Right lung (tissue), 5 donors: Measurements from ENCODE around the gene WDR86. TPM values are rescaled to one million over a fixed set of nuclear protein-coding genes. Genes with fewer than 3 reads are reported as not detected.

Experiments used
- polyA plus RNA-seq, 5 donors: library from polyadenylated mRNA; unstranded; fragments of 120-200 nt; gene quantifications; one replicate each; pipeline versions ENCODE4 v1.2.1 to v1.2.3, GENCODE V29; 2013; ENCODE audit warnings: inconsistent platforms in 1 of 5, low replicate concordance in 1 of 5; ENCODE audit not compliant: insufficient read length in 5 of 5, insufficient read depth in 1 of 5

WDR86 gene
- polyA plus RNA-seq, 5 donors, result 13.3 to 30.5 (median 19.8) TPM

Other genes starting within 250 kb of the WDR86 start
- under 1 TPM in 2 of 5 donors, not detected in 3; 0.14 to 0.26 TPM for gene GBX1, start 242.3 kb downstream of the WDR86 start, polyA plus RNA-seq
- under 1 TPM in 1 of 5 donors, not detected in 4; 0.23 TPM for gene ASB10, start 222.8 kb downstream of the WDR86 start, polyA plus RNA-seq
- gene H2BK1, start 199.6 kb downstream of the WDR86 start, polyA plus RNA-seq, result under 1 TPM in 1 of 5 donors, not detected in 4; 0.35 TPM
- gene ABCF2, start 182.8 kb downstream of the WDR86 start, polyA plus RNA-seq, result 10 to 100 TPM; 19.0 to 31.6 (median 22.3) TPM
- gene CHPF2, start 177.6 kb downstream of the WDR86 start, polyA plus RNA-seq, result 10 to 100 TPM; 16.3 to 31.3 (median 19.1) TPM
- 100 to 1,000 TPM in 3 of 5 donors, 10 to 100 TPM in 2; 75.4 to 137 (median 112) TPM for gene SMARCD3, start 161.3 kb downstream of the WDR86 start, polyA plus RNA-seq
- 10 to 100 TPM; 61.7 to 86.9 (median 80.2) TPM for gene NUB1, start 68.2 kb downstream of the WDR86 start, polyA plus RNA-seq
- under 1 TPM; 0.20 to 0.58 (median 0.55) TPM for gene CRYGN, start 30.1 kb upstream of the WDR86 start, polyA plus RNA-seq
- gene RHEB, start 109.9 kb upstream of the WDR86 start, polyA plus RNA-seq, result 100 to 1,000 TPM in 4 of 5 donors, 10 to 100 TPM in 1; 97.7 to 136 (median 110) TPM